Epidermal melanocyte (primary cell): ENCODE data around the gene TRIM2.

ENCODE experiments used
- DNase-seq: peaks from one replicate; pipeline ENCODE4 v3.0.0; 2011; ENCODE audit warnings: low spot score; ENCODE audit not compliant: insufficient read length

Gene TRIM2

GRCh38 chr4:153372967-153373562, 168.8 kb downstream of the TRIM2 start:
- DNase-seq = no peak

- DNase-seq = no peak
Observed at GRCh38 chr4:153374442-153374841, 170.2 kb downstream of the TRIM2 start.

- no peak for DNase-seq
Observed at GRCh38 chr4:153375303-153375702, 171.1 kb downstream of the TRIM2 start.

DNA sequence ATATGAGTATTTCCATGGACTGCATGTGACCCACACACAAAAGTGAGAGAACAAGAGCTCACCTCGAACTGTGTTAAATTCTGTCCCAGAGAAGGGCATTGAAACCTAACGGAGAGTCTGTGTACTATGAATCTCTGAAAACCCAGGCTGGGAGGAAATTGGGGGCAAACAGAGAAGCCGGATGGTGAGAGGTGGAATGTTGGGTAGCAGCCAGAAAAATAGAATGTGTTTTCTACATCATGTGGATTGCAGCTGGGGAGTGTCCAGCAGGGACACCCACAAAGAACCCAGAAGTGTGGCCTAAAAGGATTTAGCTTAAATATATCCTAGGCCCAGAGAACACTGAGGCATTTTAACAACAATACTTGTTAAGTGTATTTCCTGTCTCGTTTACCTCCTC, 178.9 kb downstream of the TRIM2 start:
- DNase-seq = no peak

DNA sequence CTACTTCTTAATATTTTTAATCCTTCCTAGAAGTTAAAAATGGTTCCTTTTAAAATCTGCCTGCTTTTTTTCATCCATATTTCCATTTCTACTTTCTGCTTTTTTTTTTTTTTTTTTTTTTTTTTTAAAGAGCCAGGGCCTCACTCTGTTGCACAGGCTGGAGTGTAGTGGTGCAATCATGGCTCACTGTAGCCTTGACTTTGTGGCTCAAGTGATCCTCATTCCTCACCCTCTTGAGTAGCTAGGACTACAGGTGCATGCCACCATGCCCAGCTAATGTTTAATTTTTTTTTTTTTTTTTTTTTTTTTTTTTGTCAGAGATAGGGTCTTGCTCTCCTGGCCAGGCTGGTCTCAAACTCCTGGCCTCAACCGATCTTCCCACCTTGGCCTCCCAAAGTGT, 179.9 kb downstream of the TRIM2 start:
- no peak for DNase-seq

GRCh38 chr4:153385784-153386183, 181.5 kb downstream of the TRIM2 start:
- DNase-seq = no peak

DNA sequence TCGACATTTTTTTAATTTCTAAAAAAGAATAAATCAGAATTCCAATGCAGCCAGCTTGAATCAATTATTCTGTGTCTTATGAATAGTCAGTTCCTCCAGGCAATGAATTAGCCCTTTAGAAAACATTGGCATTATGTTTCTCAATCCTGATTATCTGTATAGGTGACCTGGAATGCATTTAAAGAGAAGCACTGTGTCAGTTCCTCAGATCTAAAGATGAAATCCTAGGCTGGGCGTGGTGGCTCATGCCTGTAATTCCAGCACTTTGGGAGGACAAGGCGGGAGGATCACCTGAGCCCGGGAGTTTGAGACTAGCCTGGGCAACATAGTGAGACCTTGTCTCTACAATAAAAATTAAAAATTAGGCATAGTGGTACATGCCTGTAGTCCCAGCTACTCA, 183.7 kb downstream of the TRIM2 start:
- DNase-seq = no peak
